Hippocampal formation (tissue), 2 donors: ENCODE measurements around the gene EXOC2.
A peak's percentile ranks its signal among the peaks of the same experiment; 100 is the strongest.

Experiments used
- DNase-seq, 2 donors: peaks; one replicate each; lab custom pipeline; 2025; lab: John Stamatoyannopoulos, UW

EXOC2 gene, protein sequence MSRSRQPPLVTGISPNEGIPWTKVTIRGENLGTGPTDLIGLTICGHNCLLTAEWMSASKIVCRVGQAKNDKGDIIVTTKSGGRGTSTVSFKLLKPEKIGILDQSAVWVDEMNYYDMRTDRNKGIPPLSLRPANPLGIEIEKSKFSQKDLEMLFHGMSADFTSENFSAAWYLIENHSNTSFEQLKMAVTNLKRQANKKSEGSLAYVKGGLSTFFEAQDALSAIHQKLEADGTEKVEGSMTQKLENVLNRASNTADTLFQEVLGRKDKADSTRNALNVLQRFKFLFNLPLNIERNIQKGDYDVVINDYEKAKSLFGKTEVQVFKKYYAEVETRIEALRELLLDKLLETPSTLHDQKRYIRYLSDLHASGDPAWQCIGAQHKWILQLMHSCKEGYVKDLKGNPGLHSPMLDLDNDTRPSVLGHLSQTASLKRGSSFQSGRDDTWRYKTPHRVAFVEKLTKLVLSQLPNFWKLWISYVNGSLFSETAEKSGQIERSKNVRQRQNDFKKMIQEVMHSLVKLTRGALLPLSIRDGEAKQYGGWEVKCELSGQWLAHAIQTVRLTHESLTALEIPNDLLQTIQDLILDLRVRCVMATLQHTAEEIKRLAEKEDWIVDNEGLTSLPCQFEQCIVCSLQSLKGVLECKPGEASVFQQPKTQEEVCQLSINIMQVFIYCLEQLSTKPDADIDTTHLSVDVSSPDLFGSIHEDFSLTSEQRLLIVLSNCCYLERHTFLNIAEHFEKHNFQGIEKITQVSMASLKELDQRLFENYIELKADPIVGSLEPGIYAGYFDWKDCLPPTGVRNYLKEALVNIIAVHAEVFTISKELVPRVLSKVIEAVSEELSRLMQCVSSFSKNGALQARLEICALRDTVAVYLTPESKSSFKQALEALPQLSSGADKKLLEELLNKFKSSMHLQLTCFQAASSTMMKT

GRCh38 chr6:692858-693722 is at the start of gene EXOC2:
TSS of gene EXOC2 (minus strand) at chr6:693139. CDS start at chr6:637818, 55,321 bp downstream.
- peak; percentile 45 to 81 for DNase-seq

DNA sequence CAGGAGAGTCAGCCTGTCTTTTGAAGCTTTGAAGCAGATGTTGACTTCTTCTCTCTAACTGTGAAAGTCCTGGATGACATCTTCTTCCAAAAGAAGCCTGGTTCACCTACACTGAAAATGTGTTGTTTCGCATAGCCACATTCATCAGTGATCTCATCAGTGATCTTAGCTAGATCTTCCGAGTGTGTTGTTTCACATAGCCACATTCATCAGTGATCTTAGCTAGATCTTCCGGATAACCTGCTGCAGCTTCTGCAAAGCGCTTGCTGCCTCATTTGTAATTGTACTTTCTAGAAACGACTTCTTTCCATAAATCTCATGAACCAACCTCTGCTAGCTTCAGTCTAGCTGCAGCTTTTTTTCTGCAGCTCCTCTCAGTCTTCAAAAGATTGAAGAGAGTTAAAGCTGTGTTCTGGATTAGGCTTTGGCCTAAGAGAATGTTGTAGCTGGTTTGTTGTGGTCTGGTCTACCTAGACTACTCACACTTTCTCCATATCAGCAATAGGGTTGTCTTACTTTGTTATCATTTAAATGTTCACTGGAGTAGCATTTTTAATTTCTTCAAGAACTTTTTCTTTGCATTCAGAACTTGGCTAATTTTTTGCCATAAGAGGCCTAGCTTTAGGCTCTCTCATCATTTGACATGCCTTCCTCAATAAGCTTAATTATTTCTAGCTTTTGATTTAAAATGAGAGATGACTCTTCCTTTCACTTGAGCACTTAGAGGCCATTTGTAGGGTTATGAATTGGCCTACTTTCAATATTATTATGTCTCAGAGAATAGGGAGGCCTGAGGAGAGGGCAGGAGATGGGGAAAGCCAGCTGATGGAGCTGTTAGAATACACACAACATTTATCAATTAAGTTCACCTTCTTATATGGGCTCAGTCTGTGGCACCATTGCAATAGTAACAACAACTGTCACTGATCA is 48.7 kb upstream of the EXOC2 start:
- no peak for DNase-seq

DNA sequence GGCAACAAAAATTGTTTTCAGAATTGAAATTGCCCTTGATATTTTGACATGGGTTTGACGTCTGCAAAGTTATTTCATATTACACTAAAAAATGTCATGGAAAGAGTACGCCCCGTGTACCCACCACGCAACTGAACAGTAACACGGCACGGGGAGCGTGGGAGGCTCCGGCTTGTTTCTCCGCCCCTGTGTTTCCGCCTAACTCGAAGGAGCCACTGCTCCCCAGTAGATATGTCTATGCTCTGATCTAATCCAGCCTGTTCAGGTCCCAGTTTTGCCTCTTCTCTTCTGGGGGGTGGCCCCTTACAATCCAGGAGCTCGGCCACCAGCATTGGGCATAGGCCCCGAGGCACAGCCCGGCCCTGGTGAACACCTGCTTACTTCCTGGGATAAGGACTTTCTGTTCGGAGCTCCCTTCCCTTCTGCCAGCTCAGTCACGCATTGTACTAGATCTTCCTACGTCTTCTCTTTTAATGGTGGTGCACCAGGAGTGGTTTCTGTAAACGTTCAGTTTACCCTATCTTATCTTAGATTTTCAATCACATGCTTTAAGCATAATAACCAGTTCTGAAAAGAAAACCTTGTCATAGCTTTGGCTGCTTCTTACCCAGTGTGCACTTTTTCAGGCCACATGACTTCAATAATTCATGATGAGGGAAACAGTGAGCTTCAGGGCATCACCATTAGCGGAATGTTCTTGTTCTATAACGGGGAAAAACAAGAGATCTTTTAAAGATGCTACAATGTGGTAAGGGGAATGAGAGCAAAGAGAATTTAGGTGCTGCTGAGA is 43.9 kb upstream of the EXOC2 start:
- DNase-seq = no peak

GRCh38 chr6:733431-734219 is 40.7 kb upstream of the EXOC2 start:
- no peak for DNase-seq

GRCh38 chr6:731924-732323 is 39.0 kb upstream of the EXOC2 start:
- DNase-seq = no peak

GRCh38 chr6:729606-730320 is 36.8 kb upstream of the EXOC2 start:
- DNase-seq = no peak

DNA sequence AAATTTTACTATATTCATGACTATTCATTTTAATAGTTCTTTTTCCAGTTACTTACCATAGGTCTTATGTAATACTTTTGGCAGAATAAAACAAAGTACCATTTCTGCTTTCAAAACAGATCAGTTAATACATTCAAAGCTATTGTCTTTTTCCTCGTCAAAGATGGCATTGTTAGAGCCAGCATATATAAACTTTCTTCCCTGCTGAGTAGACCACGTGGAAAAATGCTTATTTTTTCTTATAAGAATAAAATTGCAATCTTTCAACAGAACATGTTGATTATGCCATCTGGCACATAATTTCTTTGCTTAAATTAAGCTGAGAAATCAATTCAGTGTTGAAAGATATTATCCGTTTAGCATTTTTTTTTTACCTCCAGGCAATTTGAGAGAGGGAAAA is 34.9 kb upstream of the EXOC2 start:
- DNase-seq = peak in 1 of 2 donors; percentile 66

GRCh38 chr6:723540-723939 is 30.6 kb upstream of the EXOC2 start:
- DNase-seq = no peak

GRCh38 chr6:722608-723007 is 29.7 kb upstream of the EXOC2 start:
- no peak for DNase-seq

GRCh38 chr6:722077-722524 is 29.2 kb upstream of the EXOC2 start:
- peak; percentile 42 to 54 for DNase-seq

DNA sequence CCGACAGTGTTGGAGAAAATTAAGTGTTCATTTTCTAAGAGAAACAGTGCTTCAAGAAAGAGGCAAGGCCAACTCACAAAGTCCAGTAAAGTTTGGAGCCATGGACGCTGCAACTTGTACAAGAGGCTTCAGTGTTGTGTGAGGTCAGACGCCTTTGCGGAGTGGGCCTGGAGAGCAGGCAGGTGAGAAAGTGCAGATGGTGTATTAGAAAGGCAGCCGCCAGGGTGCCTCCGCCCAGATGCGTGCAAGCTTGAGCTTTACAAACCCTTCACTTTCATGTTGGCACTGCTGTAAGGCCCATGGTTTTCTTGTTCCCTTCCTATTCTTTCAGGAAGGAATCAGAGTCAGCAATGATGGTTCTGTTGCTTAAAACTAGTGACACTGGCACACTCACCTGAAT is 25.4 kb upstream of the EXOC2 start:
- DNase-seq = no peak

GRCh38 chr6:717135-717534 is 24.2 kb upstream of the EXOC2 start:
- DNase-seq = no peak

DNA sequence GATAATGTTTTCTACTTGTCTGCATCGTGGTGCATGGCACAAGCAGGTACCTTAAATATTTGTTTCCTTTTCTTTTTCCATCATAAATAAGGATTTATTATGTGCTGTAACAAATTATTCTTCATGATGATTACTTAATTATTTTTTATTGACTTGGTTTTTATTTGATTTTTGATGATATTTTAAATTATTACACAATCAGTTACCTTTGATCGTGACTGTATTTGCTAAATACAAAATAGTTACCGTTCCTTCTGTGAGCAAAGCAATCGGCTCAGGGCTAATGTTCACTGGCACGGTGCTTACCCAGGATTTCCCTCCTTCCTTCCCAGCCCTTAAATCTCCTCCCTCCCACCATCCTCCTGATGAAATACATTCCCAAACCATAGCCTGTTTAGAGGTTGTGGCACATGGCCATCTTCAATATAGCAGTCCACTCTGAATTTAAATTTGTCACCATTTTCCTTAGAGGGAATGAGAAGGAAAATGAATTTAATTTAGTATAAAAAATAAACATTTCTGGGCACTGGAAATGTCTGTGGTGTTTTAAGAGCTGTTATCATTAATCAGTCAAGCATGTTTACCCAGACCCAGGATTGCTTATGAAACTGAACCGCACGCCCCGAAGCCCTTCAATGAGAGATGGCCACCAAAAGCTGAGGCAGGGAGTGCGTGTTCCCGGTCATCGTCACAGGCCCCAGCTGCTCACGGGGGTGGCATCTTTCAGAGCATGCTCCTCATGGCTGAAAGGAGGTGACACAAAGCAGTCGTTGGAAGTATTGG is 23.0 kb upstream of the EXOC2 start:
- DNase-seq = no peak

GRCh38 chr6:714100-714499 is 21.2 kb upstream of the EXOC2 start:
- no peak for DNase-seq

- no peak for DNase-seq
Observed at GRCh38 chr6:713351-713750, 20.4 kb upstream of the EXOC2 start.

DNA sequence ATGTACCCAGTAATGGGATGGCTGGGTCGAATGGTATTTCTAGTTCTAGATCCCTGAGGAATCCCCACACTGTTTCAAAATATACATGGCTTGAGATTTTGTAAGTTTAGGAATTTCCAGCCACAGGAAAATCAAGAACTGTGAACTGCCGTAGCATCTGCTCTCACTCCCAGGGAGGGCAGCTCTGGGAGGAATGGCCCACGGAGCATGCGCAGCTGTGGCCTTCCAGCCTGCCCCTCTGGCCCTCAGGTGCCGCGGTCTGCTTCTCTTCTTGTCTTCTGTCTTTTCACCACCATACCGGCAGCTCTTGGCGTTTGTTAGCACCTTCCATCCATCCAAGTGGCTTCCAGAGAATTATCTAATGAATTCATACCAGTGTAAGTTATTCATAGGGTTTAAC is 19.9 kb upstream of the EXOC2 start:
- DNase-seq = no peak

- no peak for DNase-seq
Observed at GRCh38 chr6:711925-712324, 19.0 kb upstream of the EXOC2 start.
